NCI-H345 treated with DMSO at 0.1 percent for 48 hours (cell line): Measurements from ENCODE around the gene MMD.

Experiments used
- DNase-seq: peaks from one replicate; lab custom pipeline; 2025; ENCODE audit not compliant: unreplicated experiment; lab: John Stamatoyannopoulos, UW

The MMD gene

GRCh38 chr17:55354010-55354409, 67.6 kb downstream of the MMD start:
- no peak for DNase-seq

- DNase-seq: no peak
Observed at GRCh38 chr17:55351226-55351625, 70.4 kb downstream of the MMD start.

DNA sequence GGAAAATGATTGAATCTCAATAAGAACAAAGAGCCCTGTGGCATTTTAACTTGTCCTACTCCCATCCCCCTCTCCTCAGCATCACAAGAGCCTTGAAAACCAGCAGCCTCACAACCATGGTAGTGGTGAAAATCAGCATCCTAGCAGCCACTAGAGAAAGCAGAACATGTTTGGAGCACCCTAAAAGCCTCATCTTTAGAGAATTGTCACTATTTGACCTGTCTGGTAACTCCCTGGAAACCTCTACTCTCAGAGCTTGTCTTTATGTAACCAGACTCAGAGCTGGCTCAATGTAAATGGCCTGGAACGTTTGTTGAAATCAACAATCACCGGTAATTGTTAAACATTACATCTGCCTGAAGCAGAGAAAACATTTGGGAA, 70.8 kb downstream of the MMD start:
- peak; percentile 68 for DNase-seq

GRCh38 chr17:55348749-55349354, 72.8 kb downstream of the MMD start:
- peak; percentile 16 for DNase-seq

- DNase-seq: no peak
Observed at GRCh38 chr17:55347341-55347740, 74.3 kb downstream of the MMD start.

GRCh38 chr17:55346658-55347057, 75.0 kb downstream of the MMD start:
- no peak for DNase-seq

- no peak for DNase-seq
Observed at GRCh38 chr17:55345132-55345531, 76.5 kb downstream of the MMD start.

GRCh38 chr17:55344514-55344997, 77.1 kb downstream of the MMD start:
- no peak for DNase-seq

GRCh38 chr17:55343900-55344513, 77.6 kb downstream of the MMD start:
- no peak for DNase-seq

DNA sequence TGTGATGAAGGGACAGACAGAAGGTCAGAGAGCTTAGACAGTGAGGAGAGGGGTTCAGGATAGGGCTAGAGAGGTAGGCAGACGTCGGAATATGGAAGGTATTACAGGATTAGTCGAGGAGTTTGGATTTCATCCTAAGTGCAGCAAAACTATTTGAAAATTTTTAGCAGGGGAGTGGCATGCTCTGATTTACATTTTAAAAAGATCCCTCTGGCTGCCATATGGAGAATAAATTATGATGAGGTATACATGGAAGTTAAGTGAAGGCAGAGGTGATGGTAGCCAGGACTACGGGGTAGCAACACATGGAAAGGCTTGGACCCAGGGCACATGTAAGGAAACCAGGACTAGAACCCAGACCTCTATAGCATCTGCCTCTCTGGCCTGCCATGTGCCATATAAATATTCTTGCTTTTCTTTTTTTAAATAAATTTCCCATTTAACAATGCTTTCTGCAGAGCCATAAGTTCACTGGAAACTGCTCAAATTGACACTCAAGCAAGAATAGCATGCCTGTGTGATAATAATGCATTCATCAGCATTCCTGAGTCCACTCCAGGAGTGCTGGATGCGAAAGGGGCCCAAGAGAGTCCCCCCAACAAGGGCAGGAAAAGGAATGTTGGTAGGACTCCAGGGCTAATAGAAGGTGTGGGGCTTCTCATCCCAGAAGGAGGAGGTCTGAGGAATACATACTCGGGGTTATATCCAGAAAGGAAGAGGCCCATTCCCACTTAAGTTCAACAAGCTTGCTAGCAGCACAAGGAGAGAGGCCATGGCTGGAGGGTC, 78.6 kb downstream of the MMD start:
- no peak for DNase-seq
